Stomach (tissue), 4 donors: Measurements from ENCODE around the gene SIX2.

ENCODE experiments used
- EP300 ChIP-seq: sonication (generic); formaldehyde crosslinking; IDR thresholded peaks from one replicate; pipeline ENCODE4 v1.6.1; 2017; ENCODE audit warnings: antibody characterized with exemption
- POLR2A ChIP-seq, 4 donors: fragments of 450-650 bp; IDR thresholded peaks; one replicate each; pipeline ENCODE4 v1.6.1; 2016; ENCODE audit warnings: antibody characterized with exemption in 4 of 4, control low read depth in 2 of 4, mild to moderate bottlenecking in 1 of 4, moderate library complexity in 1 of 4
- POLR2AphosphoS5 ChIP-seq, 3 donors: sonication (generic); formaldehyde crosslinking; IDR thresholded peaks; one replicate each; pipeline ENCODE4 v1.6.1; 2016; ENCODE audit warnings: antibody characterized with exemption in 3 of 3
- TF ChIP-seq, protein P1 (sequence below), 7 experiments: fragments of 450-650 bp in 4 of 7; fragments of 200-600 bp in 3 of 7; sonication (generic) in 3 of 7; IDR thresholded peaks; one replicate each; pipeline ENCODE4 v1.5.1; 2016 to 2019; ENCODE audit warnings: antibody characterized with exemption in 7 of 7, control low read depth in 2 of 7, mild to moderate bottlenecking in 1 of 7

DNA sequence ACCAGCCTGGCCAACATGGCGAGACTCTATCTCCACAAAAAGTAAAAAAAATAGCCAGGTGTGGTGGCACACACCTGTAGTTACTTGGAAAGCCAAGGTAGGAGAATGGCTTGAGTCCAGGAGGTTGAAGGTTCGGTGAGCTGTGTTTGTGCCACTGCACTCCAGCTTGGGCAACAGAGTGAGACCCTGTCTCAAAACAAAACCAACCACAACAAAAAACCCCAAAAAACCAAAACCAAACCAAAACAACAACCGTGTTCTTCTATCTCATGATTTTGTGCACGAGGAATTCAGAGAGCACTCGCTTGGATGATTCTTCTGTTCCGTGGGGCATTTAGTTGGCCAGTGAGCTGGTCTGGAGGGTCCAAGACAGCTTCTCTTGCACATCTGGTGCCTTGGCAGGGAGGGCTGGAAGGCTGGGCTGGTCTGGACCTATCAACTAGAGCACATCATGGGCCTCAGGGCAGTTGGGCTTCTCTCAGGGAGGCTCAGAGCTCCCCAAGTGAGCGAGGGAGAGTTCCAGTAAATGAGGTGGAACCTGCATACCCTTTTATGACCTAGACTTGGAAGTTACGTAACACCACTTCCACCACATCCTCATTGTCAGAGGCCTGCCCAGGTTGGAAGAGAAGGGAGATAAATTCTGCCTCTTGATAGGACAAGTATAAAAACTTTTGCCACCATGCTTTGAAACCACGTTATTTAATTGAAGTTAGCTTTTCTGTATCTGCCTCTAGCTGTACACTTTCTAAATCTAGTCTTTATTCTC lies 25.2 kb downstream of the SIX2 start:
- TF ChIP-seq, protein P1, sequence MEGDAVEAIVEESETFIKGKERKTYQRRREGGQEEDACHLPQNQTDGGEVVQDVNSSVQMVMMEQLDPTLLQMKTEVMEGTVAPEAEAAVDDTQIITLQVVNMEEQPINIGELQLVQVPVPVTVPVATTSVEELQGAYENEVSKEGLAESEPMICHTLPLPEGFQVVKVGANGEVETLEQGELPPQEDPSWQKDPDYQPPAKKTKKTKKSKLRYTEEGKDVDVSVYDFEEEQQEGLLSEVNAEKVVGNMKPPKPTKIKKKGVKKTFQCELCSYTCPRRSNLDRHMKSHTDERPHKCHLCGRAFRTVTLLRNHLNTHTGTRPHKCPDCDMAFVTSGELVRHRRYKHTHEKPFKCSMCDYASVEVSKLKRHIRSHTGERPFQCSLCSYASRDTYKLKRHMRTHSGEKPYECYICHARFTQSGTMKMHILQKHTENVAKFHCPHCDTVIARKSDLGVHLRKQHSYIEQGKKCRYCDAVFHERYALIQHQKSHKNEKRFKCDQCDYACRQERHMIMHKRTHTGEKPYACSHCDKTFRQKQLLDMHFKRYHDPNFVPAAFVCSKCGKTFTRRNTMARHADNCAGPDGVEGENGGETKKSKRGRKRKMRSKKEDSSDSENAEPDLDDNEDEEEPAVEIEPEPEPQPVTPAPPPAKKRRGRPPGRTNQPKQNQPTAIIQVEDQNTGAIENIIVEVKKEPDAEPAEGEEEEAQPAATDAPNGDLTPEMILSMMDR (IDR thresholded peaks at IDR 0.05), result no peak
- TF ChIP-seq POLR2A (IDR thresholded peaks at IDR 0.05) (no peak), POLR2AphosphoS5 (IDR thresholded peaks at IDR 0.05) (no peak), EP300 (no peak)
